CD4-positive, alpha-beta T cell (primary cell): ENCODE measurements around the gene MRPL43. TPM values are rescaled to one million over a fixed set of nuclear protein-coding genes. Genes with fewer than 3 reads are reported as not detected.

ENCODE experiments used
- ATAC-seq: fragments of 200-7000 bp; cut with Tn5 transposase; one replicate; pipeline ENCODE4 v1.10.0; 2022; ENCODE audit warnings: mild to moderate bottlenecking; ENCODE audit not compliant: poor library complexity
- CTCF ChIA-PET: fragments of 350-600 bp; sonication (Branson Sonifier 250); formaldehyde crosslinking; loops from one replicate; lab custom pipeline; 2021; ENCODE audit warnings: antibody characterized with exemption, inconsistent platforms; lab: Charles Lee
- POLR2A ChIA-PET: fragments of 350-600 bp; sonication (Branson Sonifier 250); formaldehyde crosslinking; loops from one replicate; lab custom pipeline; 2021; ENCODE audit warnings: antibody characterized with exemption, inconsistent platforms; lab: Charles Lee
- DNase-seq, 14 experiments: peaks; one replicate each; pipeline ENCODE4 v3.0.0-alpha.2; 2013 to 2020; ENCODE audit warnings: mixed read lengths in 2 of 14
- H3K27ac ChIP-seq, 2 donors: one replicate each; pipeline versions ENCODE4 v1.5.1 to v1.7.0; 2013; ENCODE audit warnings: low read length in 2 of 2, low read depth in 1 of 2, mild to moderate bottlenecking in 1 of 2
- H3K27me3 ChIP-seq, 2 experiments: 1 replicate in 1 of 2; 2 replicates in 1 of 2; pipeline versions ENCODE4 v1.6.1 to v1.7.0; 2013; ENCODE audit warnings: low read length in 2 of 2, control low read depth in 1 of 2, mild to moderate bottlenecking in 1 of 2, moderate library complexity in 1 of 2; ENCODE audit not compliant: insufficient read depth in 2 of 2, control insufficient read depth in 1 of 2
- H3K36me3 ChIP-seq: one replicate; pipeline ENCODE4 v1.6.1; 2013; ENCODE audit warnings: low read length, control low read depth; ENCODE audit not compliant: insufficient read depth
- H3K4me1 ChIP-seq: one replicate; pipeline ENCODE4 v1.6.1; 2013; ENCODE audit warnings: low read length, control low read depth; ENCODE audit not compliant: insufficient read depth
- H3K4me3 ChIP-seq: one replicate; pipeline ENCODE4 v1.5.1; 2013; ENCODE audit warnings: mild to moderate bottlenecking, low read length, moderate library complexity
- H3K9me3 ChIP-seq, 2 experiments: 1 replicate in 1 of 2; 2 replicates in 1 of 2; pipeline versions ENCODE4 v1.6.1 to v1.7.0; 2013; ENCODE audit warnings: low read length in 2 of 2, mild to moderate bottlenecking in 2 of 2, control low read depth in 1 of 2, moderate library complexity in 1 of 2; ENCODE audit not compliant: control insufficient read depth in 1 of 2, insufficient read depth in 1 of 2
- H3K27ac Mint-ChIP-seq: one replicate; pipeline ENCODE4 v1.8.0; 2020; ENCODE audit warnings: mixed read lengths
- H3K27me3 Mint-ChIP-seq: one replicate; pipeline ENCODE4 v1.8.0; 2021; ENCODE audit warnings: mixed read lengths
- H3K36me3 Mint-ChIP-seq: one replicate; pipeline ENCODE4 v1.8.0; 2021; ENCODE audit warnings: low read depth, mixed read lengths
- H3K4me1 Mint-ChIP-seq: one replicate; pipeline ENCODE4 v1.8.0; 2021; ENCODE audit warnings: low read depth, mixed read lengths
- H3K4me3 Mint-ChIP-seq: one replicate; pipeline ENCODE4 v1.8.0; 2020; ENCODE audit warnings: mild to moderate bottlenecking, mixed read lengths
- H3K9me3 Mint-ChIP-seq: one replicate; pipeline ENCODE4 v1.8.0; 2020; ENCODE audit warnings: mixed read lengths
- intact Hi-C, 2 experiments: fragments of 100-400 bp; cut with DNase I in 1 of 2; cut with micrococcal nuclease in 1 of 2; formaldehyde crosslinking; loops; one replicate each; pipeline versions ENCODE4 v1.15.1 to v1.9.0; 2023 to 2025; cut with DNase I, micrococcal nuclease
- total RNA-seq, 174 experiments: library from RNA in 2 of 174; stranded (reverse) in 2 of 174; gene quantifications; one replicate each; pipeline ENCODE4 v1.2.3 and lab custom pipeline; 2021 to 2026
- TF ChIP-seq, protein P1 (sequence below): fragments of 200-600 bp; IDR thresholded peaks from one replicate; pipeline ENCODE4 v1.8.0; 2022; ENCODE audit warnings: antibody characterized with exemption, mild to moderate bottlenecking

MRPL43 gene
- total RNA-seq, 2 experiments from 2014 or later = 28.5 to 31.0 TPM

DNA sequence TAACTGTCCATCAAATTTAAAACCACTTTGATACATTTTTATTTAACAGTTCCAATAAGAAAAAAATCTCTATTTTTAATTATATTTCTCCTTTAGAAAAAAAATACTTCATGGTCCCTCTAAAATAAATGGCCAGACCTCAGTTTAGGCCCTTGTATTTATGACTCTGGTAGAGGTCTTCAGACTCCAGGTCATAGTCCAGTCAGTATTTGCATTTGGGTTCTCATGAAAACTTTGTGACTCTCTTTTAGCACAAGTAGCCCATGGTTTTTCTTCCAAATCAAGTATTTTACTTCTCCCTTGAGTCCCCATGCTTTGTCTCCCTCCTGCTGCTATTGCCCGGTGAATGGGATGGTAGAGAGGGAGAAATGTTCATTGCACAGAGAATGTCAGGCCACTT lies 23.5 kb downstream of the MRPL43 start:
- Histone ChIP-seq H3K4me3 (no peak overlapping the region), H3K36me3 (peaks cover 22% of the 10 kb centered on the region), H3K27ac (no peak overlapping the region), H3K9me3 (no peaks in the 10 kb centered on the region), H3K4me1 (peaks cover 6% of the 10 kb centered on the region), H3K27me3 (no peaks in the 10 kb centered on the region)
- Mint-ChIP-seq H3K36me3 (peaks cover 47% of the 10 kb centered on the region), H3K4me3 (no peak overlapping the region), H3K27ac (no peak overlapping the region), H3K4me1 (peaks cover 7% of the 10 kb centered on the region), H3K9me3 (no peaks in the 10 kb centered on the region), H3K27me3 (no peaks in the 10 kb centered on the region)
- CTCF ChIA-PET = no interaction called here
- POLR2A ChIA-PET = no interaction called here
- intact Hi-C loops = no loop called here
- no peak for ATAC-seq
- no peak for DNase-seq
- TF ChIP-seq, protein P1, sequence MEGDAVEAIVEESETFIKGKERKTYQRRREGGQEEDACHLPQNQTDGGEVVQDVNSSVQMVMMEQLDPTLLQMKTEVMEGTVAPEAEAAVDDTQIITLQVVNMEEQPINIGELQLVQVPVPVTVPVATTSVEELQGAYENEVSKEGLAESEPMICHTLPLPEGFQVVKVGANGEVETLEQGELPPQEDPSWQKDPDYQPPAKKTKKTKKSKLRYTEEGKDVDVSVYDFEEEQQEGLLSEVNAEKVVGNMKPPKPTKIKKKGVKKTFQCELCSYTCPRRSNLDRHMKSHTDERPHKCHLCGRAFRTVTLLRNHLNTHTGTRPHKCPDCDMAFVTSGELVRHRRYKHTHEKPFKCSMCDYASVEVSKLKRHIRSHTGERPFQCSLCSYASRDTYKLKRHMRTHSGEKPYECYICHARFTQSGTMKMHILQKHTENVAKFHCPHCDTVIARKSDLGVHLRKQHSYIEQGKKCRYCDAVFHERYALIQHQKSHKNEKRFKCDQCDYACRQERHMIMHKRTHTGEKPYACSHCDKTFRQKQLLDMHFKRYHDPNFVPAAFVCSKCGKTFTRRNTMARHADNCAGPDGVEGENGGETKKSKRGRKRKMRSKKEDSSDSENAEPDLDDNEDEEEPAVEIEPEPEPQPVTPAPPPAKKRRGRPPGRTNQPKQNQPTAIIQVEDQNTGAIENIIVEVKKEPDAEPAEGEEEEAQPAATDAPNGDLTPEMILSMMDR = no peak

DNA sequence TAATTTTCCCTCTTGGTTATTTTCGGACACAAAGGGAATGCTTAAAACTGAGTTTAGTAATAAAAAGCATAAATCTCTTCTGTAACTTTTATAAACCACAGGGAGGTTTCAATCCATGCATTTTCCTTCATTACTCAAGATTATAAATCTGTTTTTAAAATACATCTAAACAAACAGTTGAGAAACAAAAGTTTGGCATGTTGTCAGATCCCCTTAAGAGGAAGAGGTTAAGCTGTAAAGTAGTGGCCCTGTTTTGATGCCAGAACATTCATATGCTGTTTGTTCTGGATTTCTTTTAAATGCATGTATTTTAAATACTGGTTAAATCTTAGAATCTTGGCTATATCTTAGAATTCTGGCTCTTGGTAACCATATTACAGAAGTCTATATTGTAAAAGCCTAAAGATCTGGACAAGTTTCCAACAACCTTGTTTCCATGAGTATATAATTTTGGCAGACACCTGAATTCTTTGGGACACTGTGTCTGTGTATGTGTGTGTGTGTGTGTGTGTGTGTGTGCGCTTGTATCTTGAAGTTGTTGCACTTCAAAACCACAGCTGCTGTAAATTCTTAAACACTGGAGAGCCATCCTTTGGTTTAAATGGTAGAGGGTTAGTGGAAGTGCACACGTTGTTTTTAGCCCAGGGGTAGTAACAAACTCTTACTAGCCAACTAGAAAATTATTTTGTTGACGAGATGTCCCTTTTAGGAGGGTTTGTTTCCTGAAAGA lies 24.8 kb downstream of the MRPL43 start:
- POLR2A ChIA-PET = no interaction called here
- intact Hi-C loops = no loop called here
- no peaks in the 10 kb centered on the region for H3K9me3 ChIP-seq
- H3K27me3 ChIP-seq = no peaks in the 10 kb centered on the region
- H3K9me3 Mint-ChIP-seq = no peaks in the 10 kb centered on the region
- H3K4me3 Mint-ChIP-seq = no peak overlapping the region
- H3K27ac Mint-ChIP-seq = no peak overlapping the region
- peaks cover 54% of the 10 kb centered on the region for H3K36me3 Mint-ChIP-seq
- peaks cover 33% of the 10 kb centered on the region for H3K36me3 ChIP-seq
- DNase-seq (no peak), ATAC-seq (no peak)
- H3K4me3 ChIP-seq = no peak overlapping the region
- H3K27me3 Mint-ChIP-seq = no peaks in the 10 kb centered on the region
- TF ChIP-seq, protein P1 = no peak
- no peaks in the 10 kb centered on the region for H3K4me1 ChIP-seq
- H3K27ac ChIP-seq = no peak overlapping the region
- CTCF ChIA-PET = no interaction called here
- H3K4me1 Mint-ChIP-seq = no peaks in the 10 kb centered on the region

DNA sequence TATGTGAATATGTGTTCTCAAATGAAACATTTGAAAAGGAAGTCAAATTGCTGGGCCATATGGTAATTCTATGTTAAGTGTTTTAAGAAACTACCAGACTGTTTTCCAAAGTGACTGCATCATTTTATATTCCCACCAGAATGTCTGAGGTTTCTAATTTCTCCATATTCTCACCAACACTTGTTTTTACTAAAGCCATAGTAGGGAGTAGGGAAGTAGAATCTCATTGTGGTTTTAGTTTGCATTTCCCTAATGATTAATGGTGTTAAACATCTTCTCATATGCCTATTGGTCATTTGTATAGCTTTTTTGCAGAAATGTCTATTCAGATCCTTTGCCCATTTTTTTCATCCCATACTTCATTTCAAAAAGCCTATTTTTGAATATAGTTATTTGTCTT lies 27.0 kb downstream of the MRPL43 start:
- intact Hi-C loops = no loop called here
- Mint-ChIP-seq H3K4me1 (no peaks in the 10 kb centered on the region), H3K9me3 (no peaks in the 10 kb centered on the region), H3K36me3 (peaks cover 70% of the 10 kb centered on the region), H3K27me3 (no peaks in the 10 kb centered on the region), H3K4me3 (no peak overlapping the region), H3K27ac (no peak overlapping the region)
- Histone ChIP-seq H3K36me3 (peaks cover 47% of the 10 kb centered on the region), H3K4me3 (no peak overlapping the region), H3K27ac (no peak overlapping the region), H3K4me1 (no peaks in the 10 kb centered on the region), H3K27me3 (no peaks in the 10 kb centered on the region), H3K9me3 (no peaks in the 10 kb centered on the region)
- TF ChIP-seq, protein P1 = no peak
- ATAC-seq = no peak
- DNase-seq = no peak
- POLR2A ChIA-PET = no interaction called here
- CTCF ChIA-PET = no interaction called here
